AG08395 (cell line): ENCODE data around the gene HNF1A.
A peak's percentile ranks its signal among the peaks of the same experiment; 100 is the strongest.

Experiments
- DNase-seq: peaks from one replicate; pipeline ENCODE4 v3.0.0; 2012; ENCODE audit warnings: mixed read lengths, low spot score

HNF1A gene

DNA sequence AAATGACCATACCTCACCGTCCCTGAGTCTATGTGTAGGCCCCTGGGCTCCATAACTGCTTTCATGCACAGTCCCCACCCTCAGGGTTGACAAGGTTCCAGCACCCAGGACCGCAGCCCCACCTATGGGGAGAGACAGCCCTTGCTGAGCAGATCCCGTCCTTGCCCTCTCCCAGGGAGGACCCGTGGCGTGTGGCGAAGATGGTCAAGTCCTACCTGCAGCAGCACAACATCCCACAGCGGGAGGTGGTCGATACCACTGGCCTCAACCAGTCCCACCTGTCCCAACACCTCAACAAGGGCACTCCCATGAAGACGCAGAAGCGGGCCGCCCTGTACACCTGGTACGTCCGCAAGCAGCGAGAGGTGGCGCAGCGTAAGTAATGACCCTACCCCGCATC lies 10.3 kb downstream of the HNF1A start:
- DNase-seq, result no peak

DNA sequence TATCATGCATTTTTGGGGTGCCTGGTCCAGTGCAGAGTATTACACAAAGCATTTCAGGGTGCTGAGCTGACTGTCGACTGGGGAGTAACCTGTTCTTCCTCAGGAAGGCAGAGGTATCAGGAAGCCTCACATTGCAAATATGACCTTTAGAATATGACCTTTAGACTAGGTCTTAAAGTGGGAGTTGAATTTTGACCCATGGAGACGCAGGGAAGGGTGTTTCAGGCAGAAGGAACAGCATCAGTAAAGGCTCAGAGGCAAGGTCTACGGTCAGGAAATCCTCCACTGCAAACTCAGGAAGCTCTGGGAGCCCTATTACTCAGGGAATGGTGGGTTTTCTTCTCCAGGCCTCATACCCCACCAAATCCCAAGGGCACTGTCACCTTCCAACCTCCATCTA lies 11.3 kb downstream of the HNF1A start:
- no peak for DNase-seq

DNA sequence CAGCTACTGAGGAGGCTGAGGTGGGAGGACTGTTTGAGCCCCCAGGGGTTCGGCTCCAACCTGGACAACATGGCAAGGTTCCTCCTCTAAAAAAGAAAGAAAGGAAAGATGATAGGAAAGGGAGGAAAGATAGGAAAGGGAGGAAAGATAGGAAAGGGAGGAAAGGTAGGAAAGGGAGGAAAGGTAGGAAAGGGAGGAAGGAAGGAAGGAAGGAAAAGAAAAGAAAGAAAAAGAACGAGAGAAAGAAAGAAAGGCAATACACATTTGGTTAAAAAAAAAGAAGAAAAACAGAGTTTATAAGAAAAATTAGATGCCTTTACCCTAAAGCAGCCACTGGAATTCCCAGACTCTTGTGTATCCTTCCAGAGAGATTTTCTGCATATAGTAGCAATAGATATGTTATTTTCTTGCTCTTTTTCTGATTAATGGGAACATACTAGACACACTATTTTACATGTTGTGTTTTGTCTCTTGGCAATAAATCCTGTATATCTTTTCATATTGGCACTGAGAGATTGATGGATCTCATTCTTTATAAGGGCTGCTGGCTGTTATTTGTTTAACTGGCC lies 12.2 kb downstream of the HNF1A start:
- DNase-seq, result no peak

DNA sequence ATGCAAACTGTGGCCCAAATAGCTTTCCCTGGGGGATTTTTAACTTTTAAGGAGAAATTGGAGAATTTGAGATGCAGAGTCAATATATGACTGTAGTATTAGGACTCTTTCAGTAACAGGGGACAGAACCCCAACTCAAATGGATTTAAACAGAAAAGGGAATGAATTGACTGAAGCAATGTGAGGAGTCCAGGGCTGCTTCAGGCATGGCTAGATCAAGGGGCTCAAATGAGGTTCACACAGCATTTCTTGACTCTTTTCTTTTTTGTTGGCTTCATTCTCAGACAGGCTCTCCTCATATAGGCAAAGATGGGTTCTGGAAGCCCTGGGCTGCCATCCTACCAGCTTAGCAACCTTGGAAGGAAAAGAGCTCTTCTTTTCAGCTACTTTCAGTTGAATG lies 13.6 kb downstream of the HNF1A start:
- no peak for DNase-seq

DNA sequence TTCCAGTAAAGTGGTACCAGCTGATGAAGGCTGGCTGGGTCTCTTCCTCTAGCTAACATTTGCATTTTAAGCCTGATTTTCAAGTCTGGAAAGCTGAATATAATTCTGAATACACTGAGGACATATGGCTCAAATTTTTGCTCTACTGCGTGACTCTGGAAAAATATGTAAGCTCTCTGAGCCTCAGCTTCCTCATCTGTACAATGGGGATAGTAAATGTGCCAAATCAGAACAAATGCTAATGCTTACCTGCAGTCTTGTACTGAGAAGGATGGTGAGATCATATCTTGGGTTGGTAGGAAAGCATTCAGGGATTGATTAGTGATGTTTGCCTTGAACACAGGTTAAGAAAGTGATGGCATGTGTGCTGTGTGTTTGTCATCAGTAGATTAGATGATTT lies 14.6 kb downstream of the HNF1A start:
- no peak for DNase-seq

DNA sequence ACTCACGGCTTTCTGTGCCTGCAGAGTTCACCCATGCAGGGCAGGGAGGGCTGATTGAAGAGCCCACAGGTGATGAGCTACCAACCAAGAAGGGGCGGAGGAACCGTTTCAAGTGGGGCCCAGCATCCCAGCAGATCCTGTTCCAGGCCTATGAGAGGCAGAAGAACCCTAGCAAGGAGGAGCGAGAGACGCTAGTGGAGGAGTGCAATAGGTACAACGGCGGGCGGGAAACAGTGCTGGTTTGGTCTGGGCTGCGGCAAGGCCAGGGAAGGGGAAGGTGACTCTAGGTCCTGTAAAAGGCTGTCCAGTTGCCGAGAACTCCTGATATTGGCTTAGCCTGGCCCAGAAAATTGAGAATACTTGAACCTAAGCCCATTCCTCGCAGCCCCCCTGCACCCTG lies 15.2 kb downstream of the HNF1A start:
- no peak for DNase-seq

DNA sequence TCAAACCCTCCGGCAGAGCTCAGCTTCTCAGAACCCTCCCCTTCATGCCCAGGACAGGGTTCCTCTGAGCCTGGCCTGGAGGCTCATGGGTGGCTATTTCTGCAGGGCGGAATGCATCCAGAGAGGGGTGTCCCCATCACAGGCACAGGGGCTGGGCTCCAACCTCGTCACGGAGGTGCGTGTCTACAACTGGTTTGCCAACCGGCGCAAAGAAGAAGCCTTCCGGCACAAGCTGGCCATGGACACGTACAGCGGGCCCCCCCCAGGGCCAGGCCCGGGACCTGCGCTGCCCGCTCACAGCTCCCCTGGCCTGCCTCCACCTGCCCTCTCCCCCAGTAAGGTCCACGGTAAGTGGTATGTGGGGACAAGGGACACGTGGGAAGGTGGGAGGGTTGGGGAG lies 15.7 kb downstream of the HNF1A start:
- no peak for DNase-seq

DNA sequence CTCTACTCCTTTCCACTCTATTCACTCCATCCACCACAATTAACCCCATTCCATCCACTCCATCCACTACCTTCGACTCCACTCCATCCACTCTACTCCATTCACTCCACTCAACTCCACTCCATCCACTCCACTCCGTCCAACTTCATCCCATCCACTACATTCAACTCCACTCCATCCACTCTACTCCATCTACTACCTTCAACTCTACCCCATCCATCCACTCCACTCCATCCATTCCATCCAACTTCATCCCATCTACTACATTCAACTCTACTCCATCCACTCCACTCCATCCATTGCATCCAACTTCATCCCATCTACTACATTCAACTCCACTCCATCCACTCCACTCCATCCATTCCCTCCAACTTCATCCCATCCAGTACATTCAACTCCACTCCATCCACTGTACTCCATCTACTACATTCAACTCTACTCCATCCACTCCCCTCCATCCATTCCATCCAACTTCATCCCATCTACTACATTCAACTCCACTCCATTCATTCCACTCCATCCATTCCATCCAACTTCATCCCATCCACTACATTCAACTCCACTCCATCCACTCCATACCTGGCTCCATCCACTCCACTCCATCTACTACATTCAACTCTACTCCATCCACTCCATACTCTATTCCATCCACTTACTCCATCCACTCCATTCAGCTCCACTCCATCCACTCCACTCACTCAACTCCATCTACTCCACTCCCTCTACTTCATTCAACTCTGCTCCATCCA lies 16.4 kb downstream of the HNF1A start:
- DNase-seq, result no peak

DNA sequence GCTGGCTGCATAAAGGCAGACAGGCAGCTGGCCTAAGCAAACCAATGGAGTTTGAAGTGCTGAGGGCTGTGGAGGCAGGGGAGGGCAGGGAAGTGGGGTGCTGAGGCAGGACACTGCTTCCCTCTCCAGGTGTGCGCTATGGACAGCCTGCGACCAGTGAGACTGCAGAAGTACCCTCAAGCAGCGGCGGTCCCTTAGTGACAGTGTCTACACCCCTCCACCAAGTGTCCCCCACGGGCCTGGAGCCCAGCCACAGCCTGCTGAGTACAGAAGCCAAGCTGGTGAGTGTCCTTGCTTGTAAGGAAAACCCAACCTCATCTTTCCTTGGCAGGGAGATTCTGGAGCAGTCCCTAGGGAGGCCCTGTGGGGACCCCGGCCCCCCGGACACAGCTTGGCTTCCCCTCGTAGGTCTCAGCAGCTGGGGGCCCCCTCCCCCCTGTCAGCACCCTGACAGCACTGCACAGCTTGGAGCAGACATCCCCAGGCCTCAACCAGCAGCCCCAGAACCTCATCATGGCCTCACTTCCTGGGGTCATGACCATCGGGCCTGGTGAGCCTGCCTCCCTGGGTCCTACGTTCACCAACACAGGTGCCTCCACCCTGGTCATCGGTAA lies 17.9 kb downstream of the HNF1A start:
- DNase-seq, result no peak

DNA sequence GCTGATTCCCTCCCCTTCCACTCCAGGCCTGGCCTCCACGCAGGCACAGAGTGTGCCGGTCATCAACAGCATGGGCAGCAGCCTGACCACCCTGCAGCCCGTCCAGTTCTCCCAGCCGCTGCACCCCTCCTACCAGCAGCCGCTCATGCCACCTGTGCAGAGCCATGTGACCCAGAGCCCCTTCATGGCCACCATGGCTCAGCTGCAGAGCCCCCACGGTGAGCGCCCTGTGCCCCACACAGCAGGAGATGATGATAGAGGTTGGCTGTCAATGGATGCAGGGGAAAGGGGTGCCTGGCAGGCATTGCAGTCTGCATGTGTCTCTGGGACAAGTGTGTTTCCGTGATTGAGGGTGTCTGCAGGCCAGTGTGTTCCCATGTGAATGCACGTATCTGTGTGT lies 19.1 kb downstream of the HNF1A start:
- no peak for DNase-seq

DNA sequence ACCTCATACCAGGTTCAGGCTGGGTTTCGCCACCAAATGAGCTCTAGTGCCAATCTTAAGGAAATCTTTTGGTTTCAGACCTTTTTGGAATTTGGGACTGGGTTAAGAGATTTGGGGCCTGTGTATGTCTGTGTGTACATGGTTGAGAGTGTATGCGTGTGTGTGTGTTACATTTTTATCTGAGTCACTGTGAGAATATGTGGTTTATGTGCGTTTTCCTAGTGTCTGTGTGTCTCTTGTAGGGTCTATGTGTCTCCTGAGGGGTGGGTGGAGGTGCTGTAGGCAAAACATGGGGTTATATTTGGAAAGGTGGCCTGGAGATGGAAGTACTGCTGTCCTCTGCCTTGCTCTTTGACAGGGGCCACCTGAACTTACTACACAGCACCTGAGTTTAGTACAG lies 20.1 kb downstream of the HNF1A start:
- no peak for DNase-seq

DNA sequence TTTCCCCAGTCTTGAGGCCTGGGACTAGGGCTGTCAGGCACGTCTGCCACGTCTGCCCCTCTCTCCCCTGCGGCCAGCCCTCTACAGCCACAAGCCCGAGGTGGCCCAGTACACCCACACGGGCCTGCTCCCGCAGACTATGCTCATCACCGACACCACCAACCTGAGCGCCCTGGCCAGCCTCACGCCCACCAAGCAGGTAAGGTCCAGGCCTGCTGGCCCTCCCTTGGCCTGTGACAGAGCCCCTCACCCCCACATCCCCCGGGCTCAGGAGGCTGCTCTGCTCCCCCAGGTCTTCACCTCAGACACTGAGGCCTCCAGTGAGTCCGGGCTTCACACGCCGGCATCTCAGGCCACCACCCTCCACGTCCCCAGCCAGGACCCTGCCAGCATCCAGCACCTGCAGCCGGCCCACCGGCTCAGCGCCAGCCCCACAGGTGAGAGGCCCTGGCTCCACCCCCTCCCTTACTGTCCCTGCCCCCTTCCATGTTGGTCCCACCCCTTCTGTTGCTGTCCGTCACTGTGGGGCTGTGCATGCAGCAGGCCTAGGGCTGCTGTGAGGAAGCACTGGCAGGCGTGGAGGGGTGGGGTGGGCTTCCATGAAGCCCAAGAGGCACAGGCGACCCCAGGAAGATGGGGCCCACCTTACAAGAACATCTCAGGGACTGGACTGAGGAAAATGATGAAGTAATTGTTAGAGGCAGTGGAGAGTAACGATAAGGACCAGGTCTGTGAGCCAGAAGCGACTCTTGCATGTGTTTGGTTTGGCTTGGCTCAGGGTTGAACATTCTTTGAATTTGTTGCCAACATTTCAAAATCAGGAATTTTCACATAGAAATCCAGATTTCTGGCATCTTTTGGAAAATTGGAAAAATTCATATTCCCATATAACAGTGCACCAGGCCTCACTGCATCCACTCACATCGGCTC lies 21.1 kb downstream of the HNF1A start:
- peak; percentile 43 for DNase-seq

DNA sequence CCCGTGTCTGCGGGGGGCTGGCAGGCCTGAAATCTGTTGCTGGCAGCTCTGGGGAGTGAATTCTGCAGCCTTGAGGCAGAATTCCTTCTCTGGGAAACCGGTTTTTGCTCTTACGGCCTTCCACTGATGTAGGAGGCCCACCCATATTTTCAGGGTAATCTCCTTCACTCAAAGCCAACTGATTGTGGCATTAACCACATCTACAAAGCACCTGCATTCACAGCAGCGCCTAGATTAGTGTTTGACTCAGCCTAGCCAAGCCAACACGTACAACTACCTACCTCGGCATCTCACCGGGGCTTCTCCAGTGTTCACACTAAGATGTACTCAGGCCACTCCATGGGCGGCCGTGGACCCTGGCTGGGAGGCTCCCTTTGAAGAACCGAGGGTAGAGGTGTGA lies 22.2 kb downstream of the HNF1A start:
- DNase-seq, result no peak

DNA sequence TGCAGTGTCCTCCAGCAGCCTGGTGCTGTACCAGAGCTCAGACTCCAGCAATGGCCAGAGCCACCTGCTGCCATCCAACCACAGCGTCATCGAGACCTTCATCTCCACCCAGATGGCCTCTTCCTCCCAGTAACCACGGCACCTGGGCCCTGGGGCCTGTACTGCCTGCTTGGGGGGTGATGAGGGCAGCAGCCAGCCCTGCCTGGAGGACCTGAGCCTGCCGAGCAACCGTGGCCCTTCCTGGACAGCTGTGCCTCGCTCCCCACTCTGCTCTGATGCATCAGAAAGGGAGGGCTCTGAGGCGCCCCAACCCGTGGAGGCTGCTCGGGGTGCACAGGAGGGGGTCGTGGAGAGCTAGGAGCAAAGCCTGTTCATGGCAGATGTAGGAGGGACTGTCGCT lies 22.7 kb downstream of the HNF1A start:
- DNase-seq, result no peak

DNA sequence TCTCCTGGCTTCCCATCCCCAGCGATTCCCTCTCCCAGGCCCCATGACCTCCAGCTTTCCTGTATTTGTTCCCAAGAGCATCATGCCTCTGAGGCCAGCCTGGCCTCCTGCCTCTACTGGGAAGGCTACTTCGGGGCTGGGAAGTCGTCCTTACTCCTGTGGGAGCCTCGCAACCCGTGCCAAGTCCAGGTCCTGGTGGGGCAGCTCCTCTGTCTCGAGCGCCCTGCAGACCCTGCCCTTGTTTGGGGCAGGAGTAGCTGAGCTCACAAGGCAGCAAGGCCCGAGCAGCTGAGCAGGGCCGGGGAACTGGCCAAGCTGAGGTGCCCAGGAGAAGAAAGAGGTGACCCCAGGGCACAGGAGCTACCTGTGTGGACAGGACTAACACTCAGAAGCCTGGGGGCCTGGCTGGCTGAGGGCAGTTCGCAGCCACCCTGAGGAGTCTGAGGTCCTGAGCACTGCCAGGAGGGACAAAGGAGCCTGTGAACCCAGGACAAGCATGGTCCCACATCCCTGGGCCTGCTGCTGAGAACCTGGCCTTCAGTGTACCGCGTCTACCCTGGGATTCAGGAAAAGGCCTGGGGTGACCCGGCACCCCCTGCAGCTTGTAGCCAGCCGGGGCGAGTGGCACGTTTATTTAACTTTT lies 23.6 kb downstream of the HNF1A start:
- no peak for DNase-seq

DNA sequence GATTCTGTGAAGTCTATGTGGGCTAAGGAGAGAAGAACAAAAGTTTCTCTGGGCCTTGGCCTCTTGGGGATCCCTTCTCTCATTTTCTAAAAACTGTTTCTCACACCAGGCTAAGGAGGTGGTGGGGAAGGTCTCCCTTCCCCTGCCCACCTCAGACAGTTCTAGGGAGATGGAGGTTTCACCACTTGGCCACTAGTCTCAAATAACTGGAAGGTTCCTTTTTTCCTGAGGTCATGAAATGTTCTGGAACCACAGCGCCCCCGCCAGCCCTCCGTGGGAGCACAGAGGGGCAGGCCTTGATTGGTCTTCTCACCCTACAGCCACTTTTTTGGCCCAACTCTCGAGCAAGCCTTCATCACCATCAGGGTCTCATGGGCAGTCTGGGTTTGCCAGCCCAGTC lies 25.3 kb downstream of the HNF1A start:
- no peak for DNase-seq

DNA sequence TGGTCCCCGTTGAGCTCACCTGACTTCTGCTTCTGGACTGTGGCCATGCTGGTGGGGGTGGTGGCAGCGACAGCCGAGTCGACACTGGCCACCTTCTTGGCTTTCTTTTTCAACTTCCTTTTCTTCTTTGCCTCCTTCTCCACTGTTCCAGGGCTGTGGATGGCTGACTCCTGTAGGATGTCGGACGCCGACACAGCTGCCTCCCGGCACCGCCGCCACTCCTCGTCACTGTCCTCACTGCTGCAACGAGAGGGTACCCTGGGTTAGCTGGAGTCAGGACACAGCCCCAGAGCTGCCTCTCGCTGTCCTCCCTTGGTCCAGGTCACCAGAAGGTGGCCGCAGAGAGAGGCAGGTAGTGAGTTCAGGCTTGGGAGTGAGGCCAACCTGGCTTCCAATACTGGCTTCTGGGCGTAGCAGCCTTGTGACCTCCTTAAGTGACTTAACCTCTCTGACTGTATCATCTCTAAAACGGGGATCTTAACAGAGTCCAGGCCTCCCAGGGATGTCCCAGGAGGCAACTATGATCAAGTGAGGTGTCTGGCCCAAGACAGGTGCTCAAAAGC lies 26.0 kb downstream of the HNF1A start:
- DNase-seq, result no peak

DNA sequence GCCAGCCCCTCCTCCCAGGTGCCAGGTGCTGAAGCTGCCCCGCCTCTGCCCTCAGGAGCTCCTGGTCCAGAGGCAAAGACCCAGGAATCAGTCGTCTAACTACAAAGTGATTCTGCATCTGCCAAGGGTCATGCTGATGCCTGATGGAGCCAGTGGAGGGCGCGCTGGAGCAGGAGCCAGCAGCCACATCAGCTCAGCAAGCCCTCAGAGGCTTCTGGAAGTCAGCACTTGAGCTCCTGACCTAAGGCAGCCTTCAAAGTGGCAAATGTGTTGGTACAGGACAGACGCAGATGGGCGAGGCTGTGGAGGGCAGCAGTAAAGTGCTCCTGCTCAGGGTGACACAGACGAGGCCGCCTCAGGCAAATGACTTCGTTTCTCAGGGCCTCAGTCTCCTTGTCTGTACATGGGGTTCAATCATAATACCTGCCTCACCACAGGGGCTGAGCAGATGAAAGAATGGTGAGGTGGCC lies 27.0 kb downstream of the HNF1A start:
- DNase-seq, result peak; percentile 54

DNA sequence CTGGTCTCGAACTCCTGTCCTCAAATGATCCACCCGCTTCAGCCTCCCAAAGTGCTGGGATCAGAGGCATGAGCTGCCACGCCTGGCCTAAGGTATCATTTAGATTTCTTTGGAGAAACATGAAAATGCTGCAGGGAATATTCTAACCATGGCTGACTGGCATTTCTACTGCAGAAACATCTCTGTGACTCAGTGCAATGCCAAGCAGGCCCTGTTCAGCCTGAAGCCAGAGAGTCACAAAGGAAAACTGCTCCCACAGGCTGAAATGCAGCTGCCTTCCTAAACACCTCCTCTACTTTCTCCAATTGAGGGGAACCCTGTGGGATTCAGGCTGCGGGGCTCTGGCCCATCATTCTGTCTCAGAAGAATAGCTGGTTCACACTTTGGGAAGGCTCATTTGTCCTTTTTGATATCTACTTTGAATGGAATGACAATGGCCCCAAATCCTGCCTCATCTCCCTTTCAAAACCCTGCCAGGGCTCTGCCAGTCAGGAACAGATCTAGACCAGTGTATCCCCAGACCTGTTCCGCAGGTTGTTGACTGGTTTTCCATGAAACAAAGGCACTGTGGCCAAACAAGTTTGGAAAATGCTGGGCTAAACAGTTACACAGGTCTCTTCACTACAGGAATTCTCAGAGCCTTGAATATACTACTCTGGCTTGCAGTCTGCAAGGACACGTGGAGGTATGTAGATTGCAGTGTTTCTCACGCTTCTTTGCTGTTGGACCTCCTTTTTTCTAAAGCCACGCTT lies 30.2 kb downstream of the HNF1A start:
- no peak for DNase-seq

DNA sequence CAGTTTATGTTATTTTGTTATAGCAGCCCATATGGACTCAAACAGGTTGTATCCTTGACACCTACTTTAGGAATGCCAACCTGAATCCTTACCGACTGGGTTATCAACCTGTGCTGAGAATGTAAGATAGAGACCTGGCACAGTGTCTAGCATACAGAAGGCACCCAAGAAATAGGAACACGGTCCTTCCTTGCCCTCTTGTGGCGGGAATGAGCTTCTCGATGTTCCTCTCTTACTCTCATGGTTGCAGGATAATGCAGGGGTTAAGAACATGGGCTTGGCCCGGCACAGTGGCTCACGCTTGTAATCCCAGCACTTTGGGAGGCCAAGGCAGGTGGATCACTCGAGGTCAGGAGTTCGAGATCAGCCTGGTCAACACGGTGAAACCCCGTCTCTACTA lies 31.4 kb downstream of the HNF1A start:
- peak; percentile 39 for DNase-seq

DNA sequence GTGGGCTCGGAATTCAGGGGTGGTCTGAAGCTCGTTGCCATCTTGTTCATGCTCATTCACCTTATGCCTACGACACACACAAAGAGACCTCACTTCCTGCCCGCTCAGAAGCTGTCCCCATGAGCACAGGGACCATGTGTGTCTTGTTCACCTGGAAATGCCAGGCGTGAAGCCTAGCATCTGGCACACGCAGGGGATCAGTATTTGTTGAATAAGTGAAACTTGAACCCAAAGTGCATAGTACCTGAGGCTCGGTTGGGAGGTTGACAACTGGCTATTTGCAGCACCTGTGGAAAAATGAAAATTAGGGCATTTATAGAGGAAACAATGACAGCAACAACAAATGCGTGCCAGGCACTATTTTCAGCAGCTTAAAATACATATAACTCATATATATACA lies 32.5 kb downstream of the HNF1A start:
- DNase-seq, result no peak
